Measurements from ENCODE around the gene DCAF10. TPM values are rescaled to one million over a fixed set of nuclear protein-coding genes. Genes with fewer than 3 reads are reported as not detected.

DCAF10 gene
- total and polyA plus RNA-seq, 2 donors (not counting 1 experiment from before 2014, with no cell fraction given): 9.5 to 22.1 TPM

- POLR2A ChIA-PET: no interaction called here
- Histone ChIP-seq H3K27ac (ENCODE audit: low read length in 2 of 2) (no peak overlapping the region), H3K79me2 (ENCODE audit: control insufficient read depth, insufficient read depth, low read length) (peaks cover 13% of the 10 kb centered on the region), H3K4me1 (ENCODE audit: control insufficient read depth in 2 of 2, insufficient read depth in 2 of 2, low read length in 2 of 2) (peaks cover 3 to 15% of the 10 kb centered on the region in 2 donors), H3K27me3 (replicated peaks in 1 of 4; ENCODE audit: control extremely low read depth in 1 of 4, control insufficient read depth in 3 of 4, insufficient read depth in 4 of 4, low read length in 3 of 4) (no peaks in the 10 kb centered on the region), H3K4me2 (replicated peaks; ENCODE audit: low read depth, low read length, poor library complexity, severe bottlenecking) (no peak overlapping the region), H3K36me3 (replicated peaks in 1 of 2; ENCODE audit: control extremely low read depth in 1 of 2, control insufficient read depth in 1 of 2, extremely low read depth in 1 of 2, insufficient read depth in 2 of 2, low read length in 1 of 2) (no peaks in the 10 kb centered on the region), H3K9ac (ENCODE audit: low read length) (no peak overlapping the region), H2AFZ (ENCODE audit: insufficient read depth, low read depth, low read length, poor library complexity, severe bottlenecking) (no peak overlapping the region), H3K9me3 (ENCODE audit: control extremely low read depth in 1 of 3, control insufficient read depth in 2 of 3, insufficient read depth in 1 of 3, low read length in 2 of 3) (no peaks in the 10 kb centered on the region), H3K4me3 (ENCODE audit: control extremely low read depth in 1 of 5, extremely low read depth in 1 of 5, insufficient read depth in 1 of 5, low read depth in 2 of 5, low read length in 4 of 5) (no peak overlapping the region), H4K20me1 (ENCODE audit: control insufficient read depth, insufficient read depth, low read length, poor library complexity, severe bottlenecking) (peaks cover under 1% of the 10 kb centered on the region)
- ATAC-seq (ENCODE audit: low read depth) (no peak), DNase-seq (no peak)
- no peak for TF ChIP-seq CTCF (IDR thresholded peaks at IDR 0.05)
- no peak for TF ChIP-seq EZH2 (IDR thresholded peaks at IDR 0.05; ENCODE audit: borderline replicate concordance, insufficient read depth, low read depth, low read length, poor library complexity, severe bottlenecking)
- WGBS (ENCODE audit: insufficient coverage): no CpG with 5 or more reads among the region's 2 CpGs
- CTCF ChIA-PET: no interaction called here
- Mint-ChIP-seq H3K27me3 (no peaks in the 10 kb centered on the region), H3K4me3 (no peak overlapping the region), H3K27ac (no peak overlapping the region), H3K9me3 (ENCODE audit: insufficient read depth) (no peaks in the 10 kb centered on the region), H3K4me1 (peaks cover 16% of the 10 kb centered on the region)
- intact Hi-C loops (cut with micrococcal nuclease): no loop called here
These were observed 4.4 kb upstream of the DCAF10 start for GRCh38 chr9:37796232-37796631.

- CTCF ChIA-PET: no interaction called here
- no peak overlapping the region for H3K9ac ChIP-seq (ENCODE audit: low read length)
- TF ChIP-seq CTCF (IDR thresholded peaks at IDR 0.05) (no peak), EZH2 (IDR thresholded peaks at IDR 0.05; ENCODE audit: borderline replicate concordance, insufficient read depth, low read depth, low read length, poor library complexity, severe bottlenecking) (no peak)
- Mint-ChIP-seq H3K4me3 (peak overlapping the region; percentile 95), H3K9me3 (ENCODE audit: insufficient read depth) (no peaks in the 10 kb centered on the region), H3K4me1 (peaks cover 35% of the 10 kb centered on the region), H3K27me3 (no peaks in the 10 kb centered on the region), H3K27ac (no peak overlapping the region)
- H4K20me1 ChIP-seq (ENCODE audit: control insufficient read depth, insufficient read depth, low read length, poor library complexity, severe bottlenecking): peaks cover 25% of the 10 kb centered on the region
- POLR2A ChIA-PET: no interaction called here
- DNase-seq (no peak), ATAC-seq (ENCODE audit: low read depth) (no peak)
- no peak overlapping the region for H3K4me3 ChIP-seq (ENCODE audit: control extremely low read depth in 1 of 5, extremely low read depth in 1 of 5, insufficient read depth in 1 of 5, low read depth in 2 of 5, low read length in 4 of 5)
- intact Hi-C loops (cut with micrococcal nuclease): no loop called here
- H2AFZ ChIP-seq (ENCODE audit: insufficient read depth, low read depth, low read length, poor library complexity, severe bottlenecking): no peak overlapping the region
- H3K79me2 ChIP-seq (ENCODE audit: control insufficient read depth, insufficient read depth, low read length): peaks cover 35% of the 10 kb centered on the region
- no peaks in the 10 kb centered on the region for H3K9me3 ChIP-seq (ENCODE audit: control extremely low read depth in 1 of 3, control insufficient read depth in 2 of 3, insufficient read depth in 1 of 3, low read length in 2 of 3)
- H3K27me3 ChIP-seq (replicated peaks in 1 of 4; ENCODE audit: control extremely low read depth in 1 of 4, control insufficient read depth in 3 of 4, insufficient read depth in 4 of 4, low read length in 3 of 4): no peaks in the 10 kb centered on the region
- no peak overlapping the region for H3K27ac ChIP-seq (ENCODE audit: low read length in 2 of 2)
- WGBS (ENCODE audit: insufficient coverage): 69% methylated on average over 1 of the region's 1 CpG
- no peaks in the 10 kb centered on the region for H3K36me3 ChIP-seq (replicated peaks in 1 of 2; ENCODE audit: control extremely low read depth in 1 of 2, control insufficient read depth in 1 of 2, extremely low read depth in 1 of 2, insufficient read depth in 2 of 2, low read length in 1 of 2)
- peaks cover 19 to 30% of the 10 kb centered on the region in 2 donors for H3K4me1 ChIP-seq (ENCODE audit: control insufficient read depth in 2 of 2, insufficient read depth in 2 of 2, low read length in 2 of 2)
- no peak overlapping the region for H3K4me2 ChIP-seq (replicated peaks; ENCODE audit: low read depth, low read length, poor library complexity, severe bottlenecking)
These were observed 1.9 kb upstream of the DCAF10 start for GRCh38 chr9:37798677-37799076.

Measured in B cell (primary cell).